ENCODE data around the gene GPX6.

- TF ChIP-seq CTCF (IDR thresholded peaks at IDR 0.05; ENCODE audit: poor library complexity) (no peak), EZH2 (IDR thresholded peaks at IDR 0.05; ENCODE audit: borderline replicate concordance) (no peak), EZH2phosphoT487 (IDR thresholded peaks at IDR 0.05; ENCODE audit: low read depth, severe bottlenecking, unreplicated experiment) (no peak)
Measured at GRCh38 chr6:28485482-28485881, 30.1 kb downstream of the GPX6 start.

All from hepatocyte (in vitro differentiated cells).